HG03378 (cell line): ENCODE measurements around the gene PCDHGA3.
"Not testable (repeated sequence)": the region's sequence is repeated elsewhere in the genome, so short reads cannot be mapped to it uniquely, and the experiment has no call there.

Experiments used
- ATAC-seq: cut with Tn5 transposase; IDR thresholded peaks from one replicate; pipeline ENCODE4 v1.9.1; 2021; ENCODE audit warnings: mild to moderate bottlenecking, moderate library complexity; ENCODE audit not compliant: unreplicated experiment

The PCDHGA3 gene

GRCh38 chr5:141345327-141345726 lies 1.7 kb downstream of the PCDHGA3 start:
- ATAC-seq, result no peak

GRCh38 chr5:141346017-141346416 lies 2.4 kb downstream of the PCDHGA3 start:
- not testable (repeated sequence) for ATAC-seq

- no peak for ATAC-seq
These were observed 6.4 kb downstream of the PCDHGA3 start, which contains the start of gene PCDHGB1 for GRCh38 chr5:141349917-141350619. PCDHGB1 (plus strand) TSS chr5:141350099; CDS start chr5:141350261, 162 bp downstream.

GRCh38 chr5:141351591-141351990 lies 8.0 kb downstream of the PCDHGA3 start:
- ATAC-seq, result no peak

GRCh38 chr5:141354900-141355469 lies 11.4 kb downstream of the PCDHGA3 start, which contains the start of gene PCDHGA4:
PCDHGA4 (plus strand) TSS chr5:141355021; CDS start chr5:141355108, 87 bp downstream.
- ATAC-seq, result no peak

- no peak for ATAC-seq
These were observed 12.0 kb downstream of the PCDHGA3 start for GRCh38 chr5:141355641-141356040.

GRCh38 chr5:141356133-141356532 lies 12.5 kb downstream of the PCDHGA3 start:
- ATAC-seq, result no peak

GRCh38 chr5:141356950-141357349 lies 13.3 kb downstream of the PCDHGA3 start:
- ATAC-seq, result no peak

- ATAC-seq, result no peak
These were observed 16.3 kb downstream of the PCDHGA3 start, which contains the start of gene PCDHGB2 for GRCh38 chr5:141359790-141360426. PCDHGB2 (plus strand) TSS chr5:141359994; CDS start chr5:141360136, 142 bp downstream.

GRCh38 chr5:141360685-141361084 lies 17.1 kb downstream of the PCDHGA3 start:
- no peak for ATAC-seq

GRCh38 chr5:141362719-141363118 lies 19.1 kb downstream of the PCDHGA3 start:
- ATAC-seq, result no peak

GRCh38 chr5:141363952-141364660 lies 20.5 kb downstream of the PCDHGA3 start, which contains the start of gene PCDHGA5:
PCDHGA5 (plus strand) TSS chr5:141364162; CDS start chr5:141364331, 169 bp downstream.
- no peak for ATAC-seq

- ATAC-seq, result no peak
These were observed 22.6 kb downstream of the PCDHGA3 start for GRCh38 chr5:141366016-141366896.

GRCh38 chr5:141369994-141370848 lies 26.6 kb downstream of the PCDHGA3 start, which contains the start of gene PCDHGB3:
PCDHGB3 (plus strand) TSS chr5:141370242; CDS start chr5:141370395, 153 bp downstream.
- ATAC-seq, result peak; percentile 95

GRCh38 chr5:141371572-141372475 lies 28.2 kb downstream of the PCDHGA3 start:
- no peak for ATAC-seq

- no peak for ATAC-seq
These were observed 30.2 kb downstream of the PCDHGA3 start, which contains the start of gene PCDHGA6 for GRCh38 chr5:141373673-141374317. PCDHGA6 (plus strand) TSS chr5:141373891; CDS start chr5:141374084, 193 bp downstream.

- no peak for ATAC-seq
These were observed 31.0 kb downstream of the PCDHGA3 start for GRCh38 chr5:141374627-141375026.
